GM18873 (cell line): ENCODE data around the gene PRDM1.

Source experiments
- ATAC-seq: cut with Tn5 transposase; IDR thresholded peaks from one replicate; pipeline ENCODE4 v1.9.1; 2021; ENCODE audit warnings: mild to moderate bottlenecking, moderate library complexity, moderate number of reproducible peaks; ENCODE audit not compliant: unreplicated experiment, low FRiP score

The PRDM1 gene

DNA sequence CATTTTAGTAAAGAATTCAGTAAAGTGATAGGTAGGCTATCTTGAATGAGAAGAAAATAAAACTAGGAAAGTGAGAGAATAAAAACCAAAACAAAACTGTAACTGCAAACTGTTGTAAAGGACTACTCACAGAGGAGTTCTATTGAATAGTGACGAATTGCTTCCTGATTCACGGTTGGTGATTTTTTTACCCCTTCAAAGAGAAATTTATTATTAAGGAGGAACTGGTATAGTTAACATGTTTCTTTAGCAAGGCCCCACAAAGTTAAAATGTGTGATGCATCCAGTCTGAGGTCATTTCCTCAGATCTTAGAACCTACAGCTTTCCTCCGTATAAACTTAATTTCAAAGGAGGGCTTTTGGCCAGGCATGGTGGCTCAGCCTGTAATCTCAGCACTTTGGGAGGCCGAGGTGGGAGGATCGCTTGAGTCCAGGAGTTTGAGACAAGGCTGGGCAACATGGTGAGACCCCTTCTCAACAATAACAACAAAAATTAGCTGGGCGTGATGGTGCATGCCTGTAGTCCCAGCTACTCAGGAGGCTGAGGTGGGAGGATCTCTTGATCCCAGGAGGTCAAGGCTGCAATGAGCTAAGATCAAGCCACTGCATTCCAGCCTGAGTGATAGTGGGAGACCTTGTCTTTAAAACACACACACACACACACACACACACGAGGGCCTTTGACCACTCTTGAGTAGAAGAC is 8.3 kb downstream of the PRDM1 start:
- ATAC-seq, result no peak

DNA sequence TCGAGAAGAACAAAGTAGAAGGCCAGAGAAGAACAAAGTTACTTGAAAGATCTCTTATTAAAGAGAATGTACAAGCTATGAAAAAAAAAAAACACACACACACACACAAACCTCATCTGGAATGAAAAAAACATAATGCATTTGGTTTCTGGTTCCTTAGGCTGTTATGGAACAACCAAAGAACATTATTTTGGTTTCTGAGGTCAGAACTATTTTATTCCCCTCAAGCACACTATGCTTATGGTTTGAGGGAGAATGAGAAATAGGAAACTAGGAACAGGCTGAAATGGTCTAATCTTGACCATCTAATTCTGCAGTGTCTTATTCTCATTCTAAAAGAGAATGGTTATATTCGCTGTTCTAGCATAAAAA is 8.8 kb downstream of the PRDM1 start:
- ATAC-seq, result no peak

DNA sequence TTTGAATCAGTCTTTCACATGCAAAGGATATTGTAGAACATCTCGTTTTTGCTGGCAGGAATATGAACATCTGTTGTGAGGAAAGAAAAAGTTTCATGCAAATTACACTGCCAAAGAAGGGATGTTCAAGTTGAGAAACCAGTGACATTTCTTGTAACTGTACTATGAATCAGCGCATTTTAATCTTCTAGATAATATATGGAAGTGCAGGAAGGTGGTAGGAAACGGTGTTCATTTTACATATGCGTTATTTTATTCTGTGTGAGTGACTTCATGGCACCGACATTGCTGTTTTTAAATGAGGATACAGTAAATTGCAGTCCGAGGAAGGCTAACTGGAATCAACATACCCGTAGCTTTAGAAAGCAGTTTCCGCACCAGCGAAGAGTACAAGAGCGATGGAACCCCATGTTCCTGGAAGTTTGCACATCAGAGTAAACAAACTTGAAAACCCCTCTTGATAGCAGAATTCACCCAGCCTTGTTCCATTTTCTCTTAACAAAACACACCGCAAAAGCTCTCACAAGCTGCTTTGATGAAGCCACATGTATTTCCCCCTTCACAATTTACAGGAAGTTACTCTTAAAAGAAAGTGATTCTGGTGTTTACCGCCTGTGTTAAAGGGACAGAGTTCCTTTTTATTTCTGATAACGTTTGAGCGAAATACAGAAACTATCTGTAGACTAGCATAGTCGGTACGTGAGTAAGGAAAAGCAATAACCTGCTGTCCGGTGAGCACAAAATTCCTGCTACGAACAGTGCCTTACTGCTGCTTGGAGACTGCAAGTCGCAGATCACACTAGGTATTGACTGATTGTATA is 11.5 kb downstream of the PRDM1 start:
- peak; percentile 34 for ATAC-seq

DNA sequence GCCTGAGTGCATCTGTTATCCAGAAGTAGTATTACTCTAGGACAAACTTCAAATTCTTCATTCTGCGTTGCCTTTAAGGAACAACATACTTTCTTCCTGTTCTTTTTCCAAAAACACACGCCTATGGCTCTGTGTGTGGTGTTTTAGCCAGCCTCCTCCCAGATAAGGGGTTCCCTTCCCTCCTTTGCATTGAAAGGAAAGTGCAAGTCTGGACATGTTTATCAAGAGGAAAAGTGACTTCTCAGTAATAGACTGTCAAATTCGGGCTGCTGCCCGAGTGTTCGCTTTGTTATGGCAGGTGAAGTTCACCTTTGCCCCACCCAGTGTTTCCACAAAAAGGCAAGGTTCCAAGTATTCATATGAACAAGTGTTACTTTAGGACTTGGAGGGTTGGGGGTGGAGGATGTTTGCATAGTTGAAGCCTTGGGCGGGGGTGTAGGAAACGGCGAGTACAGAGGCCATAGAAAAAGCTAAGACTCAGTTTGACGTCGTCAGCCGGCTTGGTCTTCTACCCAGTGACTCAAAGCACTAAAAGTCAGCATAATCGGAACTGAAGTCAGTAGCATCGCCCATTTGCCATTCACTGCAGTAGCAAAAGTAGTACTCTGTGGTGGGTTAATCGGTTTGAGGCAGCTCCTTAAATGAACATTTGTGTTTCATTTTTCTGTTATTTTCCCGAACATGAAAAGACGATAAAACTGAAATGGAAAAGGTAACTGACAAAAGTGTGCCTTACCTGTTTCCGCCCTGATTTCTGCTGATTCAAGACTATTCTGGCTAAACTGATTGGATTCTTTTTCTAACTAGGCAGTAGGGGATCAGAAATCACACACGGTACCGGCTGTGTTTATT is 12.5 kb downstream of the PRDM1 start:
- ATAC-seq, result peak; percentile 35

DNA sequence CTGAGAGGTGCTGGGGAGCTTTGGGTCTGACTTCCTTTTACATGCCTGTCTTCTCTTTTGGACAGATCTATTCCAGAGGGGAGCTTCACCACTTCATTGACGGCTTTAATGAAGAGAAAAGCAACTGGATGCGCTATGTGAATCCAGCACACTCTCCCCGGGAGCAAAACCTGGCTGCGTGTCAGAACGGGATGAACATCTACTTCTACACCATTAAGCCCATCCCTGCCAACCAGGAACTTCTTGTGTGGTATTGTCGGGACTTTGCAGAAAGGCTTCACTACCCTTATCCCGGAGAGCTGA is 13.1 kb downstream of the PRDM1 start:
- no peak for ATAC-seq

DNA sequence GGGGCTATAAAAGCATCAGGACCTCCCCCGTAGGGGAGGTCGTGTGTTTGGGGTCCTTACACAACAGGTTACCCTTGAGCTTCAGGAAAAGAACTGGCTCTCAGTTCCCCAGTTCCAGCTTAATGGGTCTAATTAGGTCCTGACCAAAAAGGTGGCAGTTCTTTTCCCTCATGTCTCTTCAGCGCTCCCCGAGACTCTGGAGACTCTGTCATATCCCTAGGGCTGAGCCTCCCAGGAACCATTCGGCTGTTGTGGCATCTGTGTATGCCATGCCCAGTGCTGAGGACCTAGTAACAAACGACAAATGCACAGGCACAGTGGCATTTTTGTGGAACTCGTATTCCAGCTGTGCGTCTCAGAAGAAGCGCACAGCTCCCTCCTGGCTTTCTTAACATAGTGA is 14.6 kb downstream of the PRDM1 start:
- ATAC-seq, result no peak

DNA sequence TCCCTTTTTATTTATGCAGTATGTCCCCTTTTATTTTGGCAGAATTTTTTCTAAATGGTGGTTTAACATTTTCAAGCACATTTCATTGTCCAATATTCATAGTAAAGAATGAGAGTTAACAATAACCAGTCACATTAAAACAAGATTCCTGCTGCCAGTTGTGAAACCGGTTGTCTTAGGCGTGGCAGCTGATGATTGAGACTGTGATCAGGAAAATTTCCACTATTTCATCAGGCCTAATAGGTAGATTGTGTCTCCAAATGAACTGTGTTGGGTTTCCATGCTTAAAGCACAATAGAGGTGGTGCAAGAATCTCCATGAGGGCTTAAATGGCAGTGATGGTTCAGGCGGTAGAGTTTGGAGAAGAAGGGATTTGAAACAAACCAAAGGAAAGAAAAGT is 15.3 kb downstream of the PRDM1 start:
- ATAC-seq, result no peak

DNA sequence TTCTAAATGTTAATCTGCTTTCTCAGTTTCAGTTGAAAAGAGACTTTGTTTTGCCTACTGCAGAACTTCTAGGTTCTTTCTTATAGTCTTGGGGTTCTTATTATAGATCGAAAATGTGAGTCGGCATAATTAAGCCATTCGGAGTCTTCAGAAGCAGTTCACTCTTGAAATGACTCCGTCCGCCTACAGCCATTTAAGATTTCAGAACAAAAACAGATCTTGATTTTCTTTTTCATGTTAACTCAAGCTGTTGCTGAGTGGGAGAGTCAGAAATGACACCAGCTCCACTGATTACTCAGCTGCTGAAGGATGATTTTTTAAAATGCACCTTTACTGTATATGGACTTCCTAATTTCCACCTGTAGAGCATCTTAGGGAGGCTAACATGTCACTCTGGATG is 15.9 kb downstream of the PRDM1 start:
- peak; percentile 41 for ATAC-seq

DNA sequence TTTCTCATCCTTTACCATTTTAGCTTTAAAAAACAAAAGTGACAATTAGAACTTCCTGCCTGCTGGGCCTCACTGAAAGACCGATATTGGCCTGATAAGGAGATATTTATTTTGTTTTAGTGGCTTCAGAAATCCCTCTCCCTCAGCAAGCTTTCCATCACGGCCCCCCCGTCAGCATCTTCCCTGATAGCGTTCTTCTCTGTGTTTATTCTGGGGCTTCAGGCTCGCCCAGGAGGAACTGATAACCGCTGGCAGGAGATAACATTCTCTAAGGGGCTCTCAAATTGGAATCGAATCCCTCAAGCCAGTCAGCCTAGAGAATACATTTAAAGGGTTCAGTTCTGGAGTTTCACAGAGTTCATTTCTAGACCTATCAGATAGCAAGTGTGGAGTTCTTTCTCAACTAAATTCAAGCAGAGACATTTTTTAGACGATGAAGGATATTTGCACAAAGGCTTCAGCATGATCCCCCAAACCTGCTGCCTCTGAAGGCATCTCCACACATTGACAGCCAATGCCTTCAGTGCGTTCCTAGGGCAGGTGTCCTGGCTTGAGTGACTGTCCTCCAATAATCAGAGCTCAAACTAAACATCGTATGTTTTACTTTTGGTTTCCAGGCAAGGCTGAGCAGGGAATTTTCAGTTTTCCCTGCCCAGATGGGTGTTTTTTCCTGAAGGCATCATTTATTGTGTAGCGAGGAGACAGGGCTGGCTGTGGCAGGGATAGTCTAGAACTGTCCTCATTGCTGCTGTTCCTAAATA is 17.0 kb downstream of the PRDM1 start:
- no peak for ATAC-seq

DNA sequence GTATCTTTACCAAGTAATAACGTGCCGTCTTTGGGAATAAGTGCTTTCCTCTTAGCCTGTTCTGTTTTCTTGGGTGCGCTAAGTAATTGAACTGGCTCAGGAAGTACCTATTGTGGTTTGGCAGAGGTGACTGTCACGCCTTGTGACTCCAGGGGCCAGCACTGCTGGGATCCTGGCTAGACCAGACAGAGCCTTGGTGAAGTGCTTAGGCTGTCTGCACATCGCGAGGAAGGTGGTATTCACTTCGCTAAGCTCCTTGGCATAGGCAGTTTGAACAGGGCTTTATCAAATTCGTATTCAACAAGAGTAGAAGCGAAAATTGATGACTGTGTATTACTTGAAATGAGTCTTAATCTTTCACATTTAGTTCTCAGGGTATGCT is 17.6 kb downstream of the PRDM1 start:
- no peak for ATAC-seq

DNA sequence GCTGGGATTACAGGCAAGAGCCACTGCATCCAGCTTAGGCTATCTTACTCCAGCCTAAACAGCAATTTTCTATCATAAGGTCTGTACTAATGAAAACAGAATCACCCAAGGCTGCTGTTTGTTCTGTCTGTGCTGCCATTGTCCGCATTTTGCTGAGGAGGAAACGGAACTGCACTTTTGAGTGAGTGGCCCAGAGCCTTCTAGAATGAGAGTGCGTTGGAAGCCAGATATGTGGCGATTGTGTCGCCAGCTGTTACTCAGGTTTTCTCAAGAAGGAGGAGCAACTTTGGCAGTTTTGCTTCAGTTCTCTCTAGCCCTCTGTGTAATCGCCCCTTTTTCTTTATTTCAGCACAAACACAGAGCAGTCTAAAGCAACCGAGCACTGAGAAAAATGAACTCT is 18.3 kb downstream of the PRDM1 start:
- no peak for ATAC-seq

DNA sequence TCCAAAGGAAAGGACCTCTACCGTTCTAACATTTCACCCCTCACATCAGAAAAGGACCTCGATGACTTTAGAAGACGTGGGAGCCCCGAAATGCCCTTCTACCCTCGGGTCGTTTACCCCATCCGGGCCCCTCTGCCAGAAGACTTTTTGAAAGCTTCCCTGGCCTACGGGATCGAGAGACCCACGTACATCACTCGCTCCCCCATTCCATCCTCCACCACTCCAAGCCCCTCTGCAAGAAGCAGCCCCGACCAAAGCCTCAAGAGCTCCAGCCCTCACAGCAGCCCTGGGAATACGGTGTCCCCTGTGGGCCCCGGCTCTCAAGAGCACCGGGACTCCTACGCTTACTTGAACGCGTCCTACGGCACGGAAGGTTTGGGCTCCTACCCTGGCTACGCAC is 18.8 kb downstream of the PRDM1 start:
- no peak for ATAC-seq

DNA sequence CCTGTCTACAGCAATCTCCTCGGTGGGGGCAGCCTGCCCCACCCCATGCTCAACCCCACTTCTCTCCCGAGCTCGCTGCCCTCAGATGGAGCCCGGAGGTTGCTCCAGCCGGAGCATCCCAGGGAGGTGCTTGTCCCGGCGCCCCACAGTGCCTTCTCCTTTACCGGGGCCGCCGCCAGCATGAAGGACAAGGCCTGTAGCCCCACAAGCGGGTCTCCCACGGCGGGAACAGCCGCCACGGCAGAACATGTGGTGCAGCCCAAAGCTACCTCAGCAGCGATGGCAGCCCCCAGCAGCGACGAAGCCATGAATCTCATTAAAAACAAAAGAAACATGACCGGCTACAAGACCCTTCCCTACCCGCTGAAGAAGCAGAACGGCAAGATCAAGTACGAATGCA is 19.4 kb downstream of the PRDM1 start:
- ATAC-seq, result no peak

DNA sequence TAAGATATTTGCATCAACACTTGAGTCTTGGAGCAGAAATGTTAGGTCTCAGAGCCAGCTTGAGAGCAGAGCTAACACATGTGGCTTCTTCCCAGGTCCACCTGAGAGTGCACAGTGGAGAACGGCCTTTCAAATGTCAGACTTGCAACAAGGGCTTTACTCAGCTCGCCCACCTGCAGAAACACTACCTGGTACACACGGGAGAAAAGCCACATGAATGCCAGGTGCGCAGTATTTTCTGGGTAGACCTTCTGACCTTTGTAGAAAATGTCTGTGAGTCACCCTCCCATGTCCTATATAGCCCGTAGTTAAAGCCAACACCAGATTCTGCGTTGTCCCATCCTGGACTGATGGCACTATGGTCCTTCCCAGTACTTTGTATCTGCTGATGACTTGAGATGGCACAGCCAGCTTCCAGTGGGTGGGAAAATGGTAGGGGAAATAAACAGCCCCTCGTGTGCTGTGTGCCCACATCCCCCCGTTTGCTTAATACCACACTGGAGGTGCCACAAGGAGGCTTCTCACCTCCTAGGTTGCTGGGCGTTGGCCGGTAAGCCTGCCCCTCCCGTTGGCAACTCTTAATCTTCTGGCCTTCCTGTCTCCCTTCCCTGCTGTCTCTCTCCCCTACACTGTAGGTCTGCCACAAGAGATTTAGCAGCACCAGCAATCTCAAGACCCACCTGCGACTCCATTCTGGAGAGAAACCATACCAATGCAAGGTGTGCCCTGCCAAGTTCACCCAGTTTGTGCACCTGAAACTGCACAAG is 20.3 kb downstream of the PRDM1 start:
- ATAC-seq, result no peak

DNA sequence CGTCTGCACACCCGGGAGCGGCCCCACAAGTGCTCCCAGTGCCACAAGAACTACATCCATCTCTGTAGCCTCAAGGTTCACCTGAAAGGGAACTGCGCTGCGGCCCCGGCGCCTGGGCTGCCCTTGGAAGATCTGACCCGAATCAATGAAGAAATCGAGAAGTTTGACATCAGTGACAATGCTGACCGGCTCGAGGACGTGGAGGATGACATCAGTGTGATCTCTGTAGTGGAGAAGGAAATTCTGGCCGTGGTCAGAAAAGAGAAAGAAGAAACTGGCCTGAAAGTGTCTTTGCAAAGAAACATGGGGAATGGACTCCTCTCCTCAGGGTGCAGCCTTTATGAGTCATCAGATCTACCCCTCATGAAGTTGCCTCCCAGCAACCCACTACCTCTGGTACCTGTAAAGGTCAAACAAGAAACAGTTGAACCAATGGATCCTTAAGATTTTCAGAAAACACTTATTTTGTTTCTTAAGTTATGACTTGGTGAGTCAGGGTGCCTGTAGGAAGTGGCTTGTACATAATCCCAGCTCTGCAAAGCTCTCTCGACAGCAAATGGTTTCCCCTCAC is 21.0 kb downstream of the PRDM1 start:
- no peak for ATAC-seq

DNA sequence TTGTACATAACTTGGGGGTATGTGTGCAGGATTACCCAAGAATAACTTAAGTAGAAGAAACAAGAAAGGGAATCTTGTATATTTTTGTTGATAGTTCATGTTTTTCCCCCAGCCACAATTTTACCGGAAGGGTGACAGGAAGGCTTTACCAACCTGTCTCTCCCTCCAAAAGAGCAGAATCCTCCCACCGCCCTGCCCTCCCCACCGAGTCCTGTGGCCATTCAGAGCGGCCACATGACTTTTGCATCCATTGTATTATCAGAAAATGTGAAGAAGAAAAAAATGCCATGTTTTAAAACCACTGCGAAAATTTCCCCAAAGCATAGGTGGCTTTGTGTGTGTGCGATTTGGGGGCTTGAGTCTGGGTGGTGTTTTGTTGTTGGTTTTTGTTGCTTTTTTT is 22.0 kb downstream of the PRDM1 start:
- ATAC-seq, result no peak

DNA sequence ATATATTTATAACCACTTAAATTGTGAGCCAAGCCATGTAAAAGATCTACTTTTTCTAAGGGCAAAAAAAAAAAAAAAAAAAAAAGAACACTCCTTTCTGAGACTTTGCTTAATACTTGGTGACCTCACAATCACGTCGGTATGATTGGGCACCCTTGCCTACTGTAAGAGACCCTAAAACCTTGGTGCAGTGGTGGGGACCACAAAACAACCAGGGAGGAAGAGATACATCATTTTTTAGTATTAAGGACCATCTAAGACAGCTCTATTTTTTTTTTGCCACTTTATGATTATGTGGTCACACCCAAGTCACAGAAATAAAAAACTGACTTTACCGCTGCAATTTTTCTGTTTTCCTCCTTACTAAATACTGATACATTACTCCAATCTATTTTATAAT is 22.9 kb downstream of the PRDM1 start:
- no peak for ATAC-seq

DNA sequence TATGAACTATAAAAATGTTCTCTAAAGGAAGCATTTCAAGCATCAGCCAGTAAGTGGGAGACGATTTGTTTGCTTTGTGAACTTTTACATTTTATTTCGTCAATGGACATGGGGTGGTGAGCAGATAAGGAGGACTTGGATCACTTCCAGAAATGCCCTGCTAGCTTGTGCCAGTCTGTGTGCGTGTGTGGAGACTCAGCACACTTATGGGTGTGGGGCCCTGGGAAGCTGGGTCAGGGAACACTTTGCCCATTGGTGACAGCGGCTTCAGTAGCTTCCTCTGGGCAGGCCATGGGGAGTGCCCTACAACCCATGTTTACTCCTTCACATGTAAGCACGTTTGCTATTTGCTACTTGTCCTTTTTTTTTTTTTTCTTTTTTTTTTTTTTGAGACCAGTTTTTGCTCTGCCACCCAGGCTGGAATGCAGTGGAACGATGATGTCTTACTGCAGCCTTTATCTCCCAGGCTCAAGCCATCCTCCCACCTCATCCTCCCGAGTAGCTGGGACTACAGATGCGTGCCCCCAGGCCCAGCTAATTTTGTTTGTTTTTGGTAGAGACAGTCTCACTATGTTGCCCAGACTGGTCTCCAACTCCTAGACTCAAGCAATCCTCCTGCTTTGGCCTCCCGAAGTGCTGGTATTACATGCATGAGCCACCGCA is 24.2 kb downstream of the PRDM1 start:
- no peak for ATAC-seq

DNA sequence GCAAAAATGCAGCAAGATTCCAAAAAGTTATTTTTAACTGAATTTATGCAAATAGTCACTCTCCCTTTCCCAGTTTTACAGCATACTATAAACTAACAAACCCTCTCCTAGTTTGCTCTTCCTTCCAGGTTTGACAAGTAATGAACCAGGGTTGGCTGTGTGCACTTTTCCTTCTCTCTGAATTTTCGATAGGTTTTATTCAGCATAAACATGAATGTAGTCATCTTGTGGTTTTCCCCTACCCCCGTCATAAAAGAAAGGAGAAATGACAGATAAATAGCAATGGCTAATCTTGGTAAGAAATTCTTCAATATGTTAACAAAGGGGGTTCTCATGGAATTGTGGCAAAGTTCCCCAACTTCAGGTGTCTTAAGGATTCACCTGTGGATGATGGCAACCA is 26.3 kb downstream of the PRDM1 start:
- ATAC-seq, result no peak
